ENCODE data around the gene HBE1. TPM values are rescaled to one million over a fixed set of nuclear protein-coding genes. Genes with fewer than 3 reads are reported as not detected.

The HBE1 gene
- total and polyA plus RNA-seq, 9 of the 15 experiments (the other 6 are each of a cell fraction or from before 2014, with no cell fraction given): 612 to 10,250 (median 2,181) TPM

GRCh38 chr11:5280582-5281102 lies 10.9 kb upstream of the HBE1 start (continued):
- TF ChIP-seq HSF4 (CRISPR knock-in tag; IDR thresholded peaks at IDR 0.05; ENCODE audit: borderline replicate concordance): peak; percentile 90; the same call in 1 of the 2 replicates
- no peak for TF ChIP-seq ZNF57 (CRISPR knock-in tag; IDR thresholded peaks at IDR 0.05)
- 0 out of 2 replicates have a peak, but pooled peaks have one; percentile 19 for TF ChIP-seq ZNF354B (CRISPR knock-in tag; IDR thresholded peaks at IDR 0.05)
- peak; percentile 77 for TF ChIP-seq PRDM10 (IDR thresholded peaks at IDR 0.05; ENCODE audit: partially characterized antibody)
- no peak for TF ChIP-seq TCF7 (IDR thresholded peaks at IDR 0.05; ENCODE audit: borderline replicate concordance)
- peak; percentile 87 for TF ChIP-seq EP400 (IDR thresholded peaks at IDR 0.05)
- TF ChIP-seq, protein P1, sequence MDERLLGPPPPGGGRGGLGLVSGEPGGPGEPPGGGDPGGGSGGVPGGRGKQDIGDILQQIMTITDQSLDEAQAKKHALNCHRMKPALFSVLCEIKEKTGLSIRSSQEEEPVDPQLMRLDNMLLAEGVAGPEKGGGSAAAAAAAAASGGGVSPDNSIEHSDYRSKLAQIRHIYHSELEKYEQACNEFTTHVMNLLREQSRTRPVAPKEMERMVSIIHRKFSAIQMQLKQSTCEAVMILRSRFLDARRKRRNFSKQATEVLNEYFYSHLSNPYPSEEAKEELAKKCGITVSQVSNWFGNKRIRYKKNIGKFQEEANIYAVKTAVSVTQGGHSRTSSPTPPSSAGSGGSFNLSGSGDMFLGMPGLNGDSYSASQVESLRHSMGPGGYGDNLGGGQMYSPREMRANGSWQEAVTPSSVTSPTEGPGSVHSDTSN (CRISPR knock-in tag; IDR thresholded peaks at IDR 0.05; ENCODE audit: low read depth): no peak
- TF ChIP-seq, protein P1 (tag; conservative IDR thresholded peaks at IDR 0.05; ENCODE audit: low read depth): peak; percentile 91
- no peak for TF ChIP-seq ZFPM2 (CRISPR knock-in tag; IDR thresholded peaks at IDR 0.05)
- TF ChIP-seq GATA2 (CRISPR knock-in tag; IDR thresholded peaks at IDR 0.05): peak; percentile 94
- TF ChIP-seq, protein P2, sequence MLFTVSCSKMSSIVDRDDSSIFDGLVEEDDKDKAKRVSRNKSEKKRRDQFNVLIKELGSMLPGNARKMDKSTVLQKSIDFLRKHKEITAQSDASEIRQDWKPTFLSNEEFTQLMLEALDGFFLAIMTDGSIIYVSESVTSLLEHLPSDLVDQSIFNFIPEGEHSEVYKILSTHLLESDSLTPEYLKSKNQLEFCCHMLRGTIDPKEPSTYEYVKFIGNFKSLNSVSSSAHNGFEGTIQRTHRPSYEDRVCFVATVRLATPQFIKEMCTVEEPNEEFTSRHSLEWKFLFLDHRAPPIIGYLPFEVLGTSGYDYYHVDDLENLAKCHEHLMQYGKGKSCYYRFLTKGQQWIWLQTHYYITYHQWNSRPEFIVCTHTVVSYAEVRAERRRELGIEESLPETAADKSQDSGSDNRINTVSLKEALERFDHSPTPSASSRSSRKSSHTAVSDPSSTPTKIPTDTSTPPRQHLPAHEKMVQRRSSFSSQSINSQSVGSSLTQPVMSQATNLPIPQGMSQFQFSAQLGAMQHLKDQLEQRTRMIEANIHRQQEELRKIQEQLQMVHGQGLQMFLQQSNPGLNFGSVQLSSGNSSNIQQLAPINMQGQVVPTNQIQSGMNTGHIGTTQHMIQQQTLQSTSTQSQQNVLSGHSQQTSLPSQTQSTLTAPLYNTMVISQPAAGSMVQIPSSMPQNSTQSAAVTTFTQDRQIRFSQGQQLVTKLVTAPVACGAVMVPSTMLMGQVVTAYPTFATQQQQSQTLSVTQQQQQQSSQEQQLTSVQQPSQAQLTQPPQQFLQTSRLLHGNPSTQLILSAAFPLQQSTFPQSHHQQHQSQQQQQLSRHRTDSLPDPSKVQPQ (CRISPR knock-in tag; IDR thresholded peaks at IDR 0.05; ENCODE audit: borderline replicate concordance): peak; percentile 57; the same call in 1 of the 2 replicates
- no peak for TF ChIP-seq FIP1L1 (IDR thresholded peaks at IDR 0.05; ENCODE audit: low read depth, low read length, poor library complexity, severe bottlenecking)
- peak; percentile 82 for TF ChIP-seq DACH1 (IDR thresholded peaks at IDR 0.05; ENCODE audit: partially characterized antibody)
- peak; percentile 75 for TF ChIP-seq ZNF79 (CRISPR knock-in tag; IDR thresholded peaks at IDR 0.05; ENCODE audit: low read depth)
- peak; percentile 92 for TF ChIP-seq FOXM1 (IDR thresholded peaks at IDR 0.05; ENCODE audit: low read depth)
- TF ChIP-seq FOXM1 (CRISPR knock-in tag; IDR thresholded peaks at IDR 0.05; ENCODE audit: low read depth): no peak
- TF ChIP-seq ZKSCAN1 (IDR thresholded peaks at IDR 0.05; ENCODE audit: low read depth, low read length): peak; percentile 80
- peak; percentile 98 for TF ChIP-seq ZNF395 (CRISPR knock-in tag; IDR thresholded peaks at IDR 0.05)
- TF ChIP-seq HIVEP1 (CRISPR knock-in tag; IDR thresholded peaks at IDR 0.05): peak; percentile 89

Data from K562 (cell line).